Activated CD4-positive, alpha-beta T cell treated with anti-CD3 and anti-CD28 coated beads for 36 hours (primary cell): ENCODE results near the gene SYDE2. TPM values are rescaled to one million over a fixed set of nuclear protein-coding genes. Genes with fewer than 3 reads are reported as not detected.
A peak's percentile ranks its signal among the peaks of the same experiment; 100 is the strongest.
"Not testable (repeated sequence)": the region's sequence is repeated elsewhere in the genome, so short reads cannot be mapped to it uniquely, and the experiment has no call there.

Experiments
- ATAC-seq: fragments of 200-7000 bp; cut with Tn5 transposase; one replicate; pipeline ENCODE4 v1.10.0; 2021; ENCODE audit warnings: mild to moderate bottlenecking, moderate library complexity
- CTCF ChIA-PET: fragments of 350-600 bp; sonication (Branson Sonifier 250); formaldehyde crosslinking; loops from one replicate; lab custom pipeline; 2021; ENCODE audit warnings: antibody characterized with exemption; lab: Charles Lee
- POLR2A ChIA-PET: fragments of 350-600 bp; sonication (Branson Sonifier 250); formaldehyde crosslinking; loops from one replicate; lab custom pipeline; 2021; ENCODE audit warnings: antibody characterized with exemption, inconsistent platforms; lab: Charles Lee
- DNase-seq: peaks from one replicate; pipeline ENCODE4 v3.0.0-alpha.2; 2020
- H3K27ac Mint-ChIP-seq: one replicate; pipeline ENCODE4 v1.8.0; 2021; ENCODE audit warnings: mixed read lengths
- H3K27me3 Mint-ChIP-seq: one replicate; pipeline ENCODE4 v1.8.0; 2021; ENCODE audit warnings: mixed read lengths
- H3K36me3 Mint-ChIP-seq: one replicate; pipeline ENCODE4 v1.8.0; 2021; ENCODE audit warnings: low read depth, mixed read lengths
- H3K4me1 Mint-ChIP-seq: one replicate; pipeline ENCODE4 v1.8.0; 2021; ENCODE audit warnings: mixed read lengths
- H3K4me3 Mint-ChIP-seq: one replicate; pipeline ENCODE4 v1.8.0; 2021; ENCODE audit warnings: mild to moderate bottlenecking, moderate library complexity, mixed read lengths
- H3K9me3 Mint-ChIP-seq: one replicate; pipeline ENCODE4 v1.8.0; 2021; ENCODE audit warnings: low read depth, mixed read lengths
- intact Hi-C, 2 experiments: fragments of 100-400 bp; cut with DNase I in 1 of 2; cut with micrococcal nuclease in 1 of 2; formaldehyde crosslinking; loops; one replicate each; pipeline versions ENCODE4 v1.14.2 to v1.15.1; 2022 to 2024; cut with DNase I, micrococcal nuclease
- total RNA-seq, 2 experiments: library from RNA; stranded (reverse); gene quantifications; one replicate each; pipeline ENCODE4 v1.2.3, GENCODE V29; 2021

Gene SYDE2
- total RNA-seq, 2 experiments from 2014 or later = 2.9 to 3.3 TPM

- POLR2A ChIA-PET = no interaction called here
Measured at GRCh38 chr1:85168884-85169283, 31.9 kb downstream of the SYDE2 start.

GRCh38 chr1:85166351-85166750 is 34.5 kb downstream of the SYDE2 start:
- peaks cover 3% of the 10 kb centered on the region for H3K36me3 Mint-ChIP-seq
- H3K27ac Mint-ChIP-seq = no peak overlapping the region
- intact Hi-C loops = no loop called here
- H3K9me3 Mint-ChIP-seq = no peaks in the 10 kb centered on the region
- ATAC-seq = no peak
- no peak overlapping the region for H3K4me3 Mint-ChIP-seq
- peaks cover 4% of the 10 kb centered on the region for H3K4me1 Mint-ChIP-seq
- no peak for DNase-seq
- no peaks in the 10 kb centered on the region for H3K27me3 Mint-ChIP-seq
- POLR2A ChIA-PET = no interaction called here
- CTCF ChIA-PET = interaction anchor here (0.7 to 0.9 kb wide), 2 partner anchors 12 to 188 kb away, joined by 3 to 4 read pairs; no protein-coding TSS in a partner anchor

More at GRCh38 chr1:85168884-85169283, 31.9 kb downstream of the SYDE2 start:
- no peaks in the 10 kb centered on the region for H3K27me3 Mint-ChIP-seq
- CTCF ChIA-PET = interaction anchor here (1.0 to 1.9 kb wide), 2 partner anchors 11 to 224 kb away, joined by 3 to 5 read pairs; no protein-coding TSS in a partner anchor
- no peaks in the 10 kb centered on the region for H3K9me3 Mint-ChIP-seq
- peaks cover 3% of the 10 kb centered on the region for H3K36me3 Mint-ChIP-seq
- ATAC-seq (no peak), DNase-seq (no peak)
- no peak overlapping the region for H3K27ac Mint-ChIP-seq
- H3K4me1 Mint-ChIP-seq = peaks cover 13% of the 10 kb centered on the region
- no peak overlapping the region for H3K4me3 Mint-ChIP-seq
- intact Hi-C loops = no loop called here

- Mint-ChIP-seq H3K4me3 (no peak overlapping the region), H3K9me3 (no peaks in the 10 kb centered on the region), H3K36me3 (no peaks in the 10 kb centered on the region), H3K4me1 (no peaks in the 10 kb centered on the region), H3K27me3 (no peaks in the 10 kb centered on the region), H3K27ac (no peak overlapping the region)
- intact Hi-C loops = no loop called here
- POLR2A ChIA-PET = interaction anchor here (0.7 kb wide), 1 partner anchor 299 kb away, joined by 3 read pairs; no protein-coding TSS in a partner anchor
- ATAC-seq (no peak), DNase-seq (no peak)
- CTCF ChIA-PET = interaction anchor here (0.6 to 1.9 kb wide), 2 partner anchors 14 to 50 kb away, joined by 4 to 5 read pairs; no protein-coding TSS in a partner anchor
Measured at GRCh38 chr1:85158910-85159309, 41.9 kb downstream of the SYDE2 start.

GRCh38 chr1:85157436-85157835 is 43.4 kb downstream of the SYDE2 start:
- Mint-ChIP-seq H3K4me3 (no peak overlapping the region), H3K27ac (no peak overlapping the region), H3K9me3 (no peaks in the 10 kb centered on the region), H3K27me3 (no peaks in the 10 kb centered on the region), H3K4me1 (no peaks in the 10 kb centered on the region), H3K36me3 (no peaks in the 10 kb centered on the region)
- DNase-seq (no peak), ATAC-seq (no peak)
- CTCF ChIA-PET = interaction anchor here (1.3 to 1.5 kb wide), 2 partner anchors 11 to 17 kb away, joined by 4 to 5 read pairs; no protein-coding TSS in a partner anchor
- intact Hi-C loops = no loop called here
- POLR2A ChIA-PET = no interaction called here

GRCh38 chr1:85153149-85153891 is 47.5 kb downstream of the SYDE2 start:
- H3K27me3 Mint-ChIP-seq = no peaks in the 10 kb centered on the region

GRCh38 chr1:85151446-85151845 is 49.4 kb downstream of the SYDE2 start:
- peaks cover 20% of the 10 kb centered on the region for H3K4me1 Mint-ChIP-seq
- no peaks in the 10 kb centered on the region for H3K36me3 Mint-ChIP-seq
- ChIA-PET CTCF (no interaction called here), POLR2A (no interaction called here)
- ATAC-seq (no peak), DNase-seq (no peak)
- H3K9me3 Mint-ChIP-seq = no peaks in the 10 kb centered on the region
- no peak overlapping the region for H3K4me3 Mint-ChIP-seq
- intact Hi-C loops = no loop called here
- H3K27me3 Mint-ChIP-seq = peaks cover 2% of the 10 kb centered on the region
- no peak overlapping the region for H3K27ac Mint-ChIP-seq

More at GRCh38 chr1:85153149-85153891, 47.5 kb downstream of the SYDE2 start:
- ATAC-seq = peak; percentile 31
- H3K4me3 Mint-ChIP-seq = no peak overlapping the region
- DNase-seq = no peak
- intact Hi-C loops = no loop called here
- no peak overlapping the region for H3K27ac Mint-ChIP-seq
- H3K9me3 Mint-ChIP-seq = no peaks in the 10 kb centered on the region
- H3K36me3 Mint-ChIP-seq = no peaks in the 10 kb centered on the region
- H3K4me1 Mint-ChIP-seq = peaks cover 17% of the 10 kb centered on the region
- ChIA-PET CTCF (no interaction called here), POLR2A (no interaction called here)

- H3K36me3 Mint-ChIP-seq = no peaks in the 10 kb centered on the region
- H3K4me3 Mint-ChIP-seq = no peak overlapping the region
- H3K4me1 Mint-ChIP-seq = peaks cover 20% of the 10 kb centered on the region
- H3K9me3 Mint-ChIP-seq = no peaks in the 10 kb centered on the region
- no peak for ATAC-seq
- ChIA-PET POLR2A (no interaction called here), CTCF (no interaction called here)
- DNase-seq = no peak
- intact Hi-C loops = loop anchor here in 1 of 2 experiments (2.0 kb wide), 1 partner anchor 51 kb away; the partner anchor contains the start of gene SYDE2
- peaks cover 2% of the 10 kb centered on the region for H3K27me3 Mint-ChIP-seq
- no peak overlapping the region for H3K27ac Mint-ChIP-seq
Measured at GRCh38 chr1:85149805-85150204, 51.0 kb downstream of the SYDE2 start.

- intact Hi-C loops = loop anchor here in 1 of 2 experiments (2.0 kb wide), 1 partner anchor 52 kb away; the partner anchor contains the start of gene SYDE2
- H3K27me3 Mint-ChIP-seq = peaks cover 2% of the 10 kb centered on the region
- H3K4me3 Mint-ChIP-seq = no peak overlapping the region
- H3K36me3 Mint-ChIP-seq = no peaks in the 10 kb centered on the region
- peaks cover 20% of the 10 kb centered on the region for H3K4me1 Mint-ChIP-seq
- POLR2A ChIA-PET = no interaction called here
- peak; percentile 41 for DNase-seq
- ATAC-seq = peak; percentile 94
- H3K27ac Mint-ChIP-seq = peak overlapping the region; percentile 56
- CTCF ChIA-PET = no interaction called here
- H3K9me3 Mint-ChIP-seq = no peaks in the 10 kb centered on the region
Measured at GRCh38 chr1:85148524-85149250, 52.1 kb downstream of the SYDE2 start.

GRCh38 chr1:85146972-85147359 is 53.9 kb downstream of the SYDE2 start:
- no peaks in the 10 kb centered on the region for H3K36me3 Mint-ChIP-seq
- CTCF ChIA-PET = no interaction called here
- H3K9me3 Mint-ChIP-seq = no peaks in the 10 kb centered on the region
- peaks cover 2% of the 10 kb centered on the region for H3K27me3 Mint-ChIP-seq
- no peak overlapping the region for H3K27ac Mint-ChIP-seq
- H3K4me1 Mint-ChIP-seq = peaks cover 20% of the 10 kb centered on the region
- H3K4me3 Mint-ChIP-seq = no peak overlapping the region
- DNase-seq (no peak), ATAC-seq (no peak)
- intact Hi-C loops = no loop called here
- POLR2A ChIA-PET = no interaction called here

GRCh38 chr1:85146298-85146971 is 54.4 kb downstream of the SYDE2 start:
- H3K4me3 Mint-ChIP-seq, H3K36me3 Mint-ChIP-seq, POLR2A ChIA-PET, DNase-seq, ATAC-seq, H3K27me3 Mint-ChIP-seq, H3K9me3 Mint-ChIP-seq, H3K27ac Mint-ChIP-seq, CTCF ChIA-PET, intact Hi-C loops: not testable (repeated sequence)
- H3K4me1 Mint-ChIP-seq = peaks cover 20% of the 10 kb centered on the region

- Mint-ChIP-seq H3K9me3 (no peaks in the 10 kb centered on the region), H3K27me3 (peaks cover 2% of the 10 kb centered on the region), H3K4me3 (no peak overlapping the region), H3K4me1 (peaks cover 14% of the 10 kb centered on the region), H3K36me3 (no peaks in the 10 kb centered on the region), H3K27ac (no peak overlapping the region)
- intact Hi-C loops = no loop called here
- DNase-seq (no peak), ATAC-seq (no peak)
- ChIA-PET CTCF (interaction anchor here (0.9 kb wide), 1 partner anchor 34 kb away, joined by 3 read pairs; no protein-coding TSS in a partner anchor), POLR2A (no interaction called here)
Measured at GRCh38 chr1:85144351-85144750, 56.5 kb downstream of the SYDE2 start.
